Epithelial cell of esophagus (primary cell): ENCODE data around the gene ARHGAP26.
"Not testable (repeated sequence)": the region's sequence is repeated elsewhere in the genome, so short reads cannot be mapped to it uniquely, and the experiment has no call there.

Experiments
- DNase-seq: peaks from one replicate; pipeline ENCODE4 v3.0.0; 2010; ENCODE audit warnings: low read depth
- H3K4me3 ChIP-seq: 2 replicates; pipeline ENCODE4 v1.5.1; 2011; ENCODE audit warnings: mild to moderate bottlenecking, low read length, control low read depth
- CTCF ChIP-seq: IDR thresholded peaks from 2 replicates; pipeline ENCODE4 v1.5.1; 2011; ENCODE audit warnings: low read depth, mild to moderate bottlenecking, low read length, control low read depth, inconsistent platforms; ENCODE audit not compliant: insufficient read depth; ENCODE audit errors: missing control alignments

Gene ARHGAP26

GRCh38 chr5:142925795-142926194 lies 155.6 kb downstream of the ARHGAP26 start:
- TF ChIP-seq CTCF: no peak
- no peak overlapping the region for H3K4me3 ChIP-seq
- DNase-seq: peak; percentile 85

GRCh38 chr5:142926549-142926948 lies 156.4 kb downstream of the ARHGAP26 start:
- DNase-seq: no peak
- H3K4me3 ChIP-seq: no peak overlapping the region
- TF ChIP-seq CTCF: no peak

GRCh38 chr5:142928999-142929398 lies 158.8 kb downstream of the ARHGAP26 start:
- not testable (repeated sequence) for H3K4me3 ChIP-seq, DNase-seq

- H3K4me3 ChIP-seq: no peak overlapping the region
- TF ChIP-seq CTCF: no peak
- DNase-seq: no peak
These were observed 159.4 kb downstream of the ARHGAP26 start for GRCh38 chr5:142929587-142929986.

- no peak for DNase-seq
- no peak for TF ChIP-seq CTCF
- H3K4me3 ChIP-seq: no peak overlapping the region
These were observed 160.4 kb downstream of the ARHGAP26 start for GRCh38 chr5:142930395-142931110.

- DNase-seq: no peak
- H3K4me3 ChIP-seq: no peak overlapping the region
- TF ChIP-seq CTCF: no peak
These were observed 161.9 kb downstream of the ARHGAP26 start for GRCh38 chr5:142931896-142932686.

GRCh38 chr5:142934051-142934762 lies 164.0 kb downstream of the ARHGAP26 start:
- no peak for TF ChIP-seq CTCF
- no peak for DNase-seq
- no peak overlapping the region for H3K4me3 ChIP-seq
